Transverse colon (tissue), 3 donors: Measurements from ENCODE around the gene ABHD17B.

ENCODE experiments used
- EP300 ChIP-seq: sonication (generic); formaldehyde crosslinking; IDR thresholded peaks from one replicate; pipeline ENCODE4 v1.6.1; 2017; ENCODE audit warnings: antibody characterized with exemption, low read depth
- TF ChIP-seq, protein P1 (sequence below), 5 experiments: fragments of 200-600 bp in 3 of 5; fragments of 450-650 bp in 2 of 5; sonication (generic) in 3 of 5; IDR thresholded peaks; 1 replicate in 2 of 5; 2 replicates in 3 of 5; pipeline ENCODE4 v1.5.1; 2016 to 2017; ENCODE audit warnings: antibody characterized with exemption in 5 of 5, inconsistent platforms in 3 of 5, mild to moderate bottlenecking in 2 of 5, moderate library complexity in 1 of 5

DNA sequence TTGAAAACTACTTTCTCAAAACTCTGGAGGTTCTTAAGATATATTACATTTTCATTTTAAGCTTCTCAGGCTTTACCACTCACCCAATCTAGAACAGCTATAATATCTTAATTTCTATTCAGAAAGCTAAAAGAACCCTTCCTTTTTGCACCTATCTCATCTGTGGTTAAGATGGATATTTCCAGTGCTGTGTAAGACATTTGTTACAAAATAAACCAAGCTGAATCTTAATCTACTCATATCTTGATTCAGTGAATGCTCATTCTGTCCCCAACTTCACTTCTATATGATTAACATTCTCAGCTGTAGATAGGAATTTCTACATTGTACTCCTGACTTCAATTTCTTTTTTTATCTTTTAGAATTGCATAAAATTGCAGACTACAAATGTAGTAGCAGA lies 15.0 kb downstream of the ABHD17B start:
- TF ChIP-seq, protein P1, sequence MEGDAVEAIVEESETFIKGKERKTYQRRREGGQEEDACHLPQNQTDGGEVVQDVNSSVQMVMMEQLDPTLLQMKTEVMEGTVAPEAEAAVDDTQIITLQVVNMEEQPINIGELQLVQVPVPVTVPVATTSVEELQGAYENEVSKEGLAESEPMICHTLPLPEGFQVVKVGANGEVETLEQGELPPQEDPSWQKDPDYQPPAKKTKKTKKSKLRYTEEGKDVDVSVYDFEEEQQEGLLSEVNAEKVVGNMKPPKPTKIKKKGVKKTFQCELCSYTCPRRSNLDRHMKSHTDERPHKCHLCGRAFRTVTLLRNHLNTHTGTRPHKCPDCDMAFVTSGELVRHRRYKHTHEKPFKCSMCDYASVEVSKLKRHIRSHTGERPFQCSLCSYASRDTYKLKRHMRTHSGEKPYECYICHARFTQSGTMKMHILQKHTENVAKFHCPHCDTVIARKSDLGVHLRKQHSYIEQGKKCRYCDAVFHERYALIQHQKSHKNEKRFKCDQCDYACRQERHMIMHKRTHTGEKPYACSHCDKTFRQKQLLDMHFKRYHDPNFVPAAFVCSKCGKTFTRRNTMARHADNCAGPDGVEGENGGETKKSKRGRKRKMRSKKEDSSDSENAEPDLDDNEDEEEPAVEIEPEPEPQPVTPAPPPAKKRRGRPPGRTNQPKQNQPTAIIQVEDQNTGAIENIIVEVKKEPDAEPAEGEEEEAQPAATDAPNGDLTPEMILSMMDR (IDR thresholded peaks at IDR 0.05) = no peak
- TF ChIP-seq EP300 = no peak
